ENCODE data around the gene SAMHD1.

GRCh38 chr20:36856195-36856594 is 95.3 kb downstream of the SAMHD1 start:
- TF ChIP-seq GABPA (IDR thresholded peaks at IDR 0.05; ENCODE audit: borderline replicate concordance, insufficient read depth, low read length) (no peak), CTCF (IDR thresholded peaks at IDR 0.05; ENCODE audit: control extremely low read depth in 1 of 3, insufficient read depth in 1 of 3, low read depth in 1 of 3, low read length in 3 of 3) (no peak), EZH2 (IDR thresholded peaks at IDR 0.05; ENCODE audit: low read depth, low read length, severe bottlenecking) (no peak), SIX5 (IDR thresholded peaks at IDR 0.05; ENCODE audit: low read depth, low read length) (no peak), USF2 (IDR thresholded peaks at IDR 0.05; ENCODE audit: low read length) (no peak), POLR2A (IDR thresholded peaks at IDR 0.05; ENCODE audit: control extremely low read depth in 1 of 2, low read depth in 2 of 2, low read length in 2 of 2) (no peak), KDM4A (IDR thresholded peaks at IDR 0.05; ENCODE audit: low read depth, low read length, severe bottlenecking) (no peak), TAF1 (IDR thresholded peaks at IDR 0.05; ENCODE audit: low read depth, low read length) (no peak), BCL11A (IDR thresholded peaks at IDR 0.05; ENCODE audit: low read depth in 2 of 2, low read length in 2 of 2) (no peak), BACH1 (IDR thresholded peaks at IDR 0.05; ENCODE audit: low read length) (no peak)
